HG03039 (cell line): ENCODE measurements around the gene NEIL1.
"Not testable (repeated sequence)": the region's sequence is repeated elsewhere in the genome, so short reads cannot be mapped to it uniquely, and the experiment has no call there.

Source experiments
- ATAC-seq: cut with Tn5 transposase; IDR thresholded peaks from one replicate; pipeline ENCODE4 v1.9.1; 2021; ENCODE audit warnings: mild to moderate bottlenecking, moderate library complexity; ENCODE audit not compliant: unreplicated experiment

The NEIL1 gene

DNA sequence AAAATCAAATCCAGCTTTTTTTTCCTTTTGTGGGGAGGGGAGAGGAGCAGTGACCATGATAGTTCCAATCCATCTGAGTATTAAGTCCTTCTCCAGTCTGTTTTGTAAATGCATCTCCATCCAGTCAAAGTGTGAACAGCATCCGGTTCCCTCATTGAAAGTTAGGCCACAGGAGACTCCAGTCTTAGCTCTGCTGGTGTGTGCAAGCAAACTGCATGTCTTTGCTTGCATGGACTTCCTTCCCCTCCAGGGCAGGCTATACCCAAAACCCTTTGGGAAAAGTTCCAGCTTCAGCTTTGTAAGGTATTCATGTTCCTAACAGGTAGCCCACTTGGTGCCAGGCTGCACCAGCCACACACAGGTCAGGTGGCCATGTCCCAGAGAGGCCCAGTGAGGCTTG, 24.6 kb downstream of the NEIL1 start:
- ATAC-seq: no peak

DNA sequence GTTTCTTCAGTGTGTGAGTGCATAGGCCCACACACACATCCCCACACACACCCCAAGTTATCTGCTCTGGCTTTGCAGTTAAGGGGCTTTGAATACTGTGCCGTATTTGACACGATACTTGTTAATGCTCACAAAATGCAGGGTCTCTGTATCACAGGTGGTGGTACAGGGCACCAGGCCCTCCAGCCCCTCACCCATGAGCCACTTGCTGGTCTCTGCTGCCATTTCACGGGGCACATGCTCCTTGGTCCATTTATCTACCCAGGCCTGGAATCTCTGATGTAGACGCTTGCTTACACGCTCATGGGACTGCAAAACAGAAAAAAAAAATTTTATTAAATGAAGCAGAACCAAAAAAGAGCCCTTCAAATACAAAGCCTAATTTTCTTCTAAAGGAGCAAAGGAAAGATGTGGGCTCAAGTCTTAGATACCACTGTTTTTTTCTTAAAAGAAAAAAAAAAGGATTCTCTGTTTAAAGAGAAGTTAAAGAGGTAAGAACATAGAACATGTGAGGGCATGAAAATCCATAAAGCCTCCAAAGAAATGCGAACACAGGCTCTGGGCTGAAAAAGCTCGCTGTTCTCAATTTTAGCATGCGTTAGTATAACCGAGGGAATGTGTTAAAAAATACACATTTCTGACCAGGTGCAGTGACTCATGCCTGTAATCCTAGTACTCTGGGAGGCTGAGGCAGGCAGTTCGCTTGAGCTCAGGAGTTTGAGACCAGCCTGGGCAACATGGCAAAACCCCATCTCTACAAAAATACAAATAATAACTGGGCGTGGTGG, 25.3 kb downstream of the NEIL1 start:
- no peak for ATAC-seq

DNA sequence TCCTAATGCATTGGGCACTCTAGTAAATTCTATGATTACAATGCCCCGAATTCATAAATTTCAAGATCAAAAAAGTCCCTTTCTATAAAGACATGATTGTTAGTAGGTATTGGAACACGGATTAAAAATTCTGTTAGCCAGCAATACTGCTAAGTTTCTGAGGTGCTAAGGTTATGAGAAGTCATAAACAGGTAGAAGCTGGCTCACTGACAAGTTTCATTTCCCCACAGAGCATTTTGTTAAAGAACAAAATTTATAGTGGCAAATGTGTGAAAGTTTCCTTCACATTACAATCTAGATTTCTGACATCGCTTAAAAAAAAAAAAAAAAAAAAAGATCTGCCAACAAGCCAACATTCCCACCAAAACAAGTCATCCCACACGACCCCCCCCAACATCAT, 33.9 kb downstream of the NEIL1 start:
- no peak for ATAC-seq

DNA sequence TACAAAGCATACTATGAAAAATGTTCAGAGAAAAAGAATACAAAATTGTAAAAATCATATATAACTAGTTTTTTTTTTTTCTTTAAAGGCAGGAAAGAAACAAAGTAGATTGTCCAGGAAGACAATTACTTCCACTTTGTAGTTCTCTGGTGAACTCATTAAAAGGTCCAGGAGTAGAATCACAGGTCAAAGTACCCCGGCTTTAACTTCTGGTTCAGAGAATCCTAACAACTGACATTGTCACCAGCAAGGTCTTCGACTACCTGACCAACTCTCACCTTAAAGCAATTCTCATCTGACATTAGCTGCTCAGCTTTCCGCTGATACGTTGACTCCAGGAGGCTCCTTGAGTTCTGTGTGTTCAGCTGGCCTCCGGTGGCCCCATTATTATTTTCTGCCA, 37.1 kb downstream of the NEIL1 start:
- not testable (repeated sequence) for ATAC-seq

DNA sequence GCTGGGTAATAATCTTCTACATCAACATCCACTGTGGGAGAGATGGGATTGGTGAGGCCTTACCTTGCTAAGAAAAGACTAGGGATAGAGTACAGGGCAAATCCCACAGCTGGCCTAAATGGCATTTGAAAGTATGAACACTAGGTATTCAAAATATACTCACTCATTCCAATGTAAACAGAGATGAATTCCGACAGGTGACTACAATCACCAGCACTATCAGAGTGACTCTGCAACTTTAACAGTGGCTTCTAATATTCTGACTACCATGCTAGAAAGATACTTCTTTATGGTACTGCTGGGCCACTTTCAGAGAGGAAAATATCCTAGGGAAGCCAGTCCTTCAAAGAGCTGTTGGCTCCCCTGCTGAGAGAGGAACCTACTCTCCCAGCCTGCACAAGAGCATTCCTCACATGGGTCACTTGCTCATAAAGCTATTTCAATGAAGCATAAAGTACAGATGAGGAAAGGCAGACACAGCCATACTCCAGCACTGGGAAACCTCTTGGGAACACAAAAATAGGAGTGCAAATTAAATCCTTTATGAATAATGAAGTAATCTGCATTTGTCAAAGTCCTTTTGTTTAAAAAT, 43.0 kb downstream of the NEIL1 start:
- no peak for ATAC-seq

DNA sequence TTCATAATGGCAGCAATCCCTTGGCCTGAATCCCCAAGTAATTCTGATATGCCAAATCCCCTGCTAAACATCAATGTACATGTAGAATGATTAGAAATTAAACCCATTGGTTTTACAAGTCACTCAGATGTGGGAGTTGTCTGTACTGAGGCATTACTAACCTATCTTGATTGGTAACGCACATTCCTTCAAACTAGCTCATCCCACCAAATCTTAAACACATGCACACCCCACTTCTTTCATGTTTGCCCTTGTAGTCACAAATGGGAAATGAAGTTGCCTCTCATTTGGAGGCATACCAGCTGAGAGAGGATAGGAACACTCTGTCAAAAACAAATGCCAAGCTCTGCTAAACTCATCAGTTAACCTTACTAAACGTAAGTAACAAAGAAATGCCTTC, 50.7 kb downstream of the NEIL1 start:
- ATAC-seq: no peak

DNA sequence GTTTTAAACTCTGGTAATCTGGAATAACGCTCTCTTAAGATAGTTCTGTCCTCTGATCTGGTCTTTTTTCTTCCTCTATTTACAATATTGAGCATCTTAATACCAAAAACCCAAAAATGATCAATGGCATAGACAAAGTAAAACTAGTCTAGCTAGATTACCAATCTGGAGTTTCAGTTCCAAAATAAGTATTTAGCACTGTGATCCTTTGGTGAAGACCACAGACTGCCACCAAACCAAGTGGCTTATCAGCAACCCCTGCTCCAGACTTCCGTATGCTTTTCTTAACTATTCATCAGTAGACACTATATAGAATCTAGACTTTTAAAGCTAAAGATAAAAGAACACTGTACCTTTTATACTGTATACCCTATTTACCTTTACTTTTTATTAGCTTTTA, 57.1 kb downstream of the NEIL1 start:
- no peak for ATAC-seq
